HEK293T (cell line): ENCODE measurements around the gene TECTB.
A peak's percentile ranks its signal among the peaks of the same experiment; 100 is the strongest.

Experiments used
- CTCF ChIA-PET: fragments of 350-600 bp; formaldehyde crosslinking; extraction: SDS; loops from one replicate; lab custom pipeline; 2021; ENCODE audit warnings: antibody characterized with exemption, inconsistent platforms; lab: Yijun Ruan, JAX
- POLR2A ChIA-PET: fragments of 350-600 bp; formaldehyde crosslinking; extraction: SDS; loops from one replicate; lab custom pipeline; 2020; ENCODE audit warnings: antibody characterized with exemption, inconsistent platforms; lab: Yijun Ruan, JAX
- DNase-seq: peaks from one replicate; pipeline ENCODE4 v3.0.0; 2012; ENCODE audit warnings: mixed read lengths; ENCODE audit errors: extremely low spot score
- ARNT ChIP-seq: fragments of 450-650 bp; IDR thresholded peaks from 2 replicates; pipeline ENCODE4 v1.6.1; 2017; ENCODE audit warnings: mild to moderate bottlenecking
- BHLHE40 ChIP-seq: fragments of 450-650 bp; IDR thresholded peaks from 2 replicates; pipeline ENCODE4 v1.6.1; 2016; ENCODE audit warnings: mild to moderate bottlenecking, moderate library complexity, borderline replicate concordance
- CTBP1 ChIP-seq: fragments of 450-650 bp; IDR thresholded peaks from 2 replicates; pipeline ENCODE4 v1.6.1; 2016; ENCODE audit warnings: borderline replicate concordance
- ELF4 ChIP-seq: fragments of 450-650 bp; IDR thresholded peaks from 2 replicates; pipeline ENCODE4 v1.6.1; 2017; ENCODE audit warnings: antibody characterized with exemption
- FOXA1 ChIP-seq: fragments of 450-650 bp; IDR thresholded peaks from 2 replicates; pipeline ENCODE4 v1.6.1; 2016; ENCODE audit warnings: mild to moderate bottlenecking
- FOXK2 ChIP-seq: fragments of 450-650 bp; IDR thresholded peaks from 2 replicates; pipeline ENCODE4 v1.6.1; 2016; ENCODE audit warnings: mild to moderate bottlenecking
- FOXM1 ChIP-seq: fragments of 450-650 bp; IDR thresholded peaks from 2 replicates; pipeline ENCODE4 v1.6.1; 2017; ENCODE audit warnings: mild to moderate bottlenecking, borderline replicate concordance
- HDGF ChIP-seq: fragments of 450-650 bp; IDR thresholded peaks from 2 replicates; pipeline ENCODE4 v1.6.1; 2017; ENCODE audit warnings: antibody characterized with exemption, borderline replicate concordance
- L3MBTL2 ChIP-seq: fragments of 450-650 bp; conservative IDR thresholded peaks from 2 replicates; pipeline ENCODE4 v1.6.1; 2016; ENCODE audit warnings: mild to moderate bottlenecking
- LEF1 ChIP-seq: fragments of 450-650 bp; IDR thresholded peaks from 2 replicates; pipeline ENCODE4 v1.6.1; 2017; ENCODE audit warnings: mild to moderate bottlenecking, borderline replicate concordance
- NFRKB ChIP-seq: fragments of 450-650 bp; IDR thresholded peaks from 2 replicates; pipeline ENCODE4 v1.6.1; 2016; ENCODE audit warnings: mild to moderate bottlenecking, moderate library complexity
- PKNOX1 ChIP-seq: fragments of 450-650 bp; IDR thresholded peaks from 2 replicates; pipeline ENCODE4 v1.6.1; 2016
- SP1 ChIP-seq: fragments of 450-650 bp; IDR thresholded peaks from 2 replicates; pipeline ENCODE4 v1.6.1; 2017
- SUZ12 ChIP-seq: fragments of 450-650 bp; IDR thresholded peaks from 2 replicates; pipeline ENCODE4 v1.6.1; 2016; ENCODE audit warnings: mild to moderate bottlenecking
- TARDBP ChIP-seq: fragments of 450-650 bp; IDR thresholded peaks from 2 replicates; pipeline ENCODE4 v1.6.1; 2016
- ZNF384 ChIP-seq: fragments of 450-650 bp; IDR thresholded peaks from 2 replicates; pipeline ENCODE4 v1.6.1; 2016

Gene TECTB

GRCh38 chr10:112313911-112314310 is 30.7 kb downstream of the TECTB start:
- TF ChIP-seq FOXA1 (no peak), ELF4 (no peak), HDGF (no peak), ARNT (no peak), ZNF384 (no peak), SP1 (no peak), BHLHE40 (no peak), PKNOX1 (no peak), LEF1 (no peak), SUZ12 (no peak), L3MBTL2 (no peak), FOXK2 (no peak)
- no peak for DNase-seq
- ChIA-PET POLR2A (no interaction called here), CTCF (interaction anchor here (0.7 kb wide), 1 partner anchor 1074 kb away, joined by 3 read pairs; no protein-coding TSS in a partner anchor)

- DNase-seq, result peak; percentile 80
- no peak for TF ChIP-seq NFRKB
- no peak for TF ChIP-seq ZNF384
- no peak for TF ChIP-seq TARDBP
- TF ChIP-seq ARNT, result no peak
- no peak for TF ChIP-seq BHLHE40
- no peak for TF ChIP-seq CTBP1
- no peak for TF ChIP-seq FOXA1
- TF ChIP-seq LEF1, result no peak
- no peak for TF ChIP-seq HDGF
- no peak for TF ChIP-seq FOXK2
- TF ChIP-seq SUZ12, result no peak
- no peak for TF ChIP-seq FOXM1
- TF ChIP-seq ELF4, result no peak
- ChIA-PET CTCF (interaction anchor here (0.7 to 1.3 kb wide), 3 partner anchors 16 to 178 kb away, joined by 3 to 5 read pairs (median 4); no protein-coding TSS in a partner anchor), POLR2A (interaction anchor here (0.6 kb wide), 1 partner anchor 131 kb away, joined by 3 read pairs; no protein-coding TSS in a partner anchor)
Observed at GRCh38 chr10:112314822-112315474, 31.7 kb downstream of the TECTB start.

DNA sequence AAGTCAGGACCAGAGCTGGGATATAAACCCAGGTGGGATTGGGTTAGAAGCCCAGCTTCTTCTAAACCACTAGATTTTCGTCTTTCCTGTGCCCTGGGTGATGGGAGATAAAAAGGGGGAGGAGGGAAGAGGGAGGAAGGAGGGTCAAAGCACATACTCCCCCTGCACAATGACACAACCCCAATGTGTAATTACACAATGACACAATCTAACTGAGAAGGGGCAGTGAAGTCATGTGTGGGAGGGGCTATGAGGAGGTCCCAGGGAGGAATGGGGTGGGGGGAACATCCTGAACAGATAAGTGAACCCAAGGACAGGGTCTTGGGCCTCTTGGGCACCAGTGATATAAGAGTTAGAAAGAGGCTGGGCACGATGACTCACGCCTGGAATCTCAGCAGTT is 44.5 kb downstream of the TECTB start:
- TF ChIP-seq L3MBTL2, result no peak
- TF ChIP-seq LEF1, result no peak
- TF ChIP-seq NFRKB, result no peak
- no peak for TF ChIP-seq ELF4
- no peak for TF ChIP-seq TARDBP
- TF ChIP-seq CTBP1, result no peak
- no peak for TF ChIP-seq BHLHE40
- TF ChIP-seq PKNOX1, result no peak
- TF ChIP-seq FOXK2, result no peak
- no peak for TF ChIP-seq HDGF
- no peak for TF ChIP-seq ZNF384
- TF ChIP-seq ARNT, result no peak
- no peak for TF ChIP-seq SP1
- TF ChIP-seq FOXM1, result no peak
- CTCF ChIA-PET, result no interaction called here
- DNase-seq, result no peak
- POLR2A ChIA-PET, result no interaction called here

DNA sequence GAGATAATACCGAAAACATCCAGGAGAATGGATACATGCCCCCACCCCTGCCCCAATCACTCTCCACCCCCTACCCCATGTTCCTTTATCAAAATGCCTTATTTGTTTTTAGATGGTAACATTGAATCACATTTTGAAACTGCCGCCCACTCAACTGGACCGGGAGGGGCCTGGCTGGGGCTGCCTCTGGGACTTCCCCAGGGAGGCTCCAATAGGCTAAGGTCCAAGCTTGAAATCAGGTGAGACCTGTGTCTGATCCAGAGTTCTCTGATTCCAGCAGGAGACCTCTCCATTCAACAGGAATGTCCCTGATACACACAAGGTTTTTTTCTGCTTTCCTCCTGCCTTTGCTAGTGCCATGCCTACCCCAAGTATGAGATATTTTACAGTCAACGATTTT is 47.0 kb downstream of the TECTB start:
- POLR2A ChIA-PET, result no interaction called here
- DNase-seq, result no peak
- TF ChIP-seq HDGF, result no peak
- TF ChIP-seq SUZ12, result no peak
- CTCF ChIA-PET, result interaction anchor here (1.3 kb wide), 1 partner anchor 15 kb away, joined by 5 read pairs; no protein-coding TSS in a partner anchor

- CTCF ChIA-PET, result interaction anchor here (1.3 kb wide), 1 partner anchor 16 kb away, joined by 5 read pairs; no protein-coding TSS in a partner anchor
- POLR2A ChIA-PET, result no interaction called here
- DNase-seq, result no peak
- TF ChIP-seq SP1 (no peak), L3MBTL2 (no peak), LEF1 (no peak), FOXK2 (no peak), TARDBP (no peak), FOXM1 (no peak), BHLHE40 (no peak), ZNF384 (no peak), HDGF (no peak), ARNT (no peak), FOXA1 (no peak), NFRKB (no peak), PKNOX1 (no peak), CTBP1 (no peak), ELF4 (no peak), SUZ12 (no peak)
Observed at GRCh38 chr10:112330607-112331160, 47.5 kb downstream of the TECTB start.

DNA sequence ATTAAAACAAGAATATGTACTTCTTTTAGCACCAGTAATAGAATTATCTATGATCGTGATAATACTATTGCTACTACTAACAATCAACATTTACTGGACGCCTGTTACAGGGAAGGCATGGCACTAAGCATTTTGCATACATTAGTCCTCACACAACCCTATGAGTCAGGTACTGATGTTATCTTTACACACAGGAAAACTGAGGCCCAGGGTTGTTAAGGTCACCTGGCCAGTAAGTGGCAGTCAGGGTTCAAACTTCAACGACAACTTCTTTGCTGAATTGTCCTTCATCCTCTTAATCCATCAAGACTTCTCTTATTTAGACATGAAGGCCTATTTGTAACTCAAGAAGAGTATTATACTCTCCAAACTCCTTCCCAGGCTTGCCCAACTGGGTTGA is 48.8 kb downstream of the TECTB start:
- CTCF ChIA-PET, result no interaction called here
- DNase-seq, result no peak
- POLR2A ChIA-PET, result no interaction called here

More for the DNA sequence above, 48.8 kb downstream of the TECTB start:
- no peak for TF ChIP-seq FOXM1
- no peak for TF ChIP-seq ARNT
